H4 (cell line): ENCODE data around the gene COQ8A. TPM values are rescaled to one million over a fixed set of nuclear protein-coding genes. Genes with fewer than 3 reads are reported as not detected.
"Not testable (repeated sequence)": the region's sequence is repeated elsewhere in the genome, so short reads cannot be mapped to it uniquely, and the experiment has no call there.

Source experiments
- DNase-seq: peaks from one replicate; pipeline ENCODE4 v3.0.0-alpha.2; 2015; ENCODE audit warnings: low spot score
- total RNA-seq: library from RNA; depleted of rRNA; stranded (reverse); fragments of >200 nt; shearing (Covaris generic); gene quantifications from 2 replicates; pipeline ENCODE4 v1.2.3, GENCODE V29; 2014

COQ8A gene
- total RNA-seq, 1 experiment from 2014 or later: 7.2 TPM

- no peak for DNase-seq
Observed at GRCh38 chr1:226984521-226985238, 44.6 kb downstream of the COQ8A start.

GRCh38 chr1:226985239-226985838 is 45.2 kb downstream of the COQ8A start:
- no peak for DNase-seq

DNA sequence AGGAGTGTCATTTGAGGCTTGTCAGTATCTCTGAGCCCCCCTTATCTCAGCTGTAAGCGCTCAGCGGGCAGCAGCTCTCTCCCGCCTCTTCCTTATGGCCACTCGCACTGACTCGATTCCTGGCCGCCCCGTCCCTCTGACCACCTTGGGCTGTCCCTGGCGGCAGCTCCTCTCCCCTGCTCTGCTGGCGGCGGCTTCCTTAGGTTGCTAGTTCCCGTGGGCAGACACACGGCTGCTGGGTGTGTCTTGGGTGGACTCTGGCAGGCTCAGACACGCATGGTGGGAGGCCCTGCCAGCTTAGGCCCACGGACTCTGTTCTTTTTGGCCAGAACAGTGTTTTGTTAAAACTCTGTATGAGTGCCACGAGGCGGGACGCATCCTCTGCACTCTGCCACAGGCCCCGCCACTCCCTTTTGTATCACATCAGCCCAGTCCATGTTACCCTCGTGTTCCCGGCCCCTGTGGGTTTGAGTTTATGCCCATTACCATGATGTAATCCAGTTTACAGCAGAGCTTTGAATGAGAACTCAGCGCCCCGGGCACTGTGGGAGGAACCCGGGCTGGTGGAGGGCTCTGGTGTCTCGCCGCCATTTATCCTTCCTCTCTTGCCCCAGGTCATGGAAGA is 45.9 kb downstream of the COQ8A start:
- DNase-seq: no peak

- no peak for DNase-seq
Observed at GRCh38 chr1:226986496-226987178, 46.5 kb downstream of the COQ8A start.

GRCh38 chr1:226987179-226987536 is 47.1 kb downstream of the COQ8A start:
- no peak for DNase-seq

DNA sequence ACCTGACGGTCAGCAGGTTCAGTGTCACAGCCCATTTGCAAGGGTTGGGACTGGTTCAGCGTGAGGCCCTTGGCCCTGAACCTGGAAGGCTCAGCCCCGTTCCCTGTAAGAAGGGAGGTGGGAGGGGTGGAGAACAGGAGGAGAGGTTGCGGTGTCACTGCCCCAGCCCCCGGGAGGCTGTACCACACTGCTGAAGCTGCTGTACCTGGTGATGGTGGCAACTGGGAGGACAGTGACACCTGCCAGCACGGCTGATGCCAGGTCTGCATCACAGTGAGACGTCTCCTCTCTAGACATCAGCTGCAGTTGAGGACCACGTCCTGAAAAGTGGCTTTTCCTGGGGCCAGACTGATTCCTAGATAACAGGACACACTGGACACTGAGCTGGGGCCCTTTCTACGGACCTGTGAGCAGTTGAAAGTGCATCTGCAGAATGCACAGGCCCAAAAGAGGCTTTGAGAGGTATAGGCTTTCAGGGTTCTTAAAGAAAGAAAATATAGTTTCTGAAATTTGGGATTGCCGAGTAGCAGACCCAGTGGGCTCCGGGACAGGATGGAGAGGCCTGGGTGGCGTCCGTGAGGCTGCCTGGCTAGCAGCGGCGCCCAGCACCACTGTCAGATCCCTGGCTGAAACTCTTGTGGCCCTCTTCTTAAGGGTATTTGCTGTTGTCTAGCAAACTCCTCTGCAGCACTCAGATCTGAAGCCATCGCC is 47.7 kb downstream of the COQ8A start:
- DNase-seq: no peak

DNA sequence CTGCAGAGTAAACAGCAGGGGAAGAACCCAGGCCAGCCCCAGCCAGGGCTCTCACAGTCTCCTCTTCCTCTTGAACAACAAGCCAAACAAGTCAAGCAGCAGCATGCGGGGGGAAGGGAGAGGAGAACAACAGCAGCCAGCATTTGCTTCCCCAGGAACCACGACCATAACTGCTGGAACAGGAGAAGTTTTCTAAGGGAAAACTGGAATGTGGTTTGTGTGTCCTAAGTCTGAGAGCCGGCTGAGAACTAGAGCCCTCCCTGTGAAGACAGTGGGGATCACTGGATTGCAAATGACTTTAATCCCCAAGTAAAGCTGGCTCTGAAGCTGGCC is 48.2 kb downstream of the COQ8A start:
- no peak for DNase-seq

DNA sequence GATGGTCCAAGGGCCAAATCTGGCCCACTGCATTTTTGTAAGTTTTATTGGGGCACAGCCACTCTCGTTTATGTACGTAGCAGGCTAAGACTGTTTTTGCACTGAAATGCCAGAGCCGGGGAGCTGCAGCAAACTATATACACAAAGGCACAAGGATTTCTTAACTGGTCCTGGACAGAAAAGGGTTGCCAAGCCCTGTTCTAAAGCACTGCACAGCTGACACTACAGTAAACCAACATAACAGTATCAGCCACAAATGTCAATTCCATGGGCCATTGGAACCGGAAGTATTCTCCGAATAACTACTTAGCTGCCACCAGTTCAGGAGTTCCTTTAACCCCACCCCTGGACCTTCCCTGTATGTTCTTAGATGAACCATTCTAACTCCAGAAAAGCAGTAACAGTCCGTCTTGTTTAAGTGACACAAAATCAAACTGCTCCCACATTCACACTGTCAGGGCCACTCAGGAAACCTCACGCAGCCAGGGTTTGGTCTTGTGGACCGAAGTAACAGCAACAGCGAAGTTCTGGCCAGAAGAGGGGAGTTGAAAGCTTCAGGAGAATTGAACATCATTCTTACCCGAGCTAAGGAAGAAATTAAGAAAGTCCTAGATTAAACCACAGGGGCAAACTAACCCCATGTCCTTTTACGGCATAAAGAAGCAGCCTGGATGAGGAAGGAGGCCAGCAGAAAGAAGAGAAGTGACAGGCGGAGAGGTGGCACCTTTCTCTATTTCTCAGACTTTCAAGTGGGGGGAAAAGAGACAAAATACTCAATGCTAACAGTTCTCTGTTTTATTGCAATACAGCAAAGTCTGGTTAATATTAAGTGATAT is 49.2 kb downstream of the COQ8A start:
- no peak for DNase-seq

DNA sequence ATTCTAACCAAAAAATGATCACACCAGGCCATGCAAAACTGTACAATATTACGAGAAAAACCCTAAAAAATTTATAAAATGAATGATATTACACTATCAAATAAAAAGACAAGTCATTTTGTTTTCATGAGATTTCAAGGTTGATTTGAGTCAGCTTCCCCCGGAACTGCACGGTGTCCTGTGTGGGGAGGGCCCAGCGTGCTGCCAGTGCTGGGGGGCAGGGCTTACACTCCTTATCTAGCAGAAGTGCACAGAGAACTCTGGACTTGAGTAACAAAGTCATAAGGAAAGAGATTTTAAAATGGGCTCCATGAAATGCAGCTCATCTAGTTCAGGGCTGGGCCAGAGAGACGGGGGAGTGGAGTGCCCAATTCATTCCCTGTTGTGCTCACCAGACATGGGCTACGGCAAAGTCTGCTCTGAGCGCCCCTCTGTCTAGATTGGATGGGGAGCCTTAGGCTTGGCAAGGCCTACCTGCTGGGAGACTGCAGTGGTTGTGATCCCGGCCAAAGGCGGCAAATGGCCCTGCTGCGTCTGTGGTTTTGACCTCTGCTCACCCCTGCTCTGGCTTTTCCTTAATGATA is 50.1 kb downstream of the COQ8A start:
- DNase-seq: no peak

GRCh38 chr1:226991920-226992319 is 51.8 kb downstream of the COQ8A start:
- no peak for DNase-seq

DNA sequence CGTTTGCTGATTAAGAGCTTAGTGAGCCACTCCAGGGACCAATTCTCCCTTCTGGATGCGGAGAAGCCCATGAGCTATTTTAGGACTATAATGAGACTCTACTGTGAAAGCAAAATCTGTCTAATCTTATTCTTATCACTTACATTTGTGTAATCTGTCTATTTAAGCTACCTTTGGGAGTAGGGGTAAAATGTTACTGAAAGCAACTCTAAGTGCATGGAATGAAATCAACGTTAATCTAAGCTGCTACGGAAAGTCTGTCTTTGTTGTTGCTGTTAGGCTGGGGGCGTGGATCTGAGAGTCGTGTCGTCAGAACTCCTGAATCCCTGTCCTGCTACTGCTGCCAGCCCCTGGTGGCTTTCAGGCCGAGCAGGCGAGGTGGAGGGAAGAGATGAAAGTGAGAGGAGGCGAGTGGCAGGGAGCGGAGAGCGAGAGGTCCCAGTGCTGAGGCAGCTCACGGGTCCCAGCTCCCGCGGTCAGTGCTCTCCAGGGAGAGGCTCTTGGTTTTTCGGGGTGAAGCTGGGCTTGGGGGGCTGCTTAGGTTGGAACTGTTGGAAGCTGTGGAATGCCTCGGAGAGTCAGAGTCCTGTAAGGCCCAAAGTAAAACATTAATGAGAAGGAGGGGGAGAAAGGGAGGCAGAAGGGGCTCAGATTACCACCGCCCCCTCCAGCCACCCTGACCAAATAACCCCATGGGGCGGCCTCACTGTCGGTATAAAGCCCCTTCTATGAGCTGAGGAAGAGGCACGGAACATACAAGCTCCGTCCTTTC is 53.9 kb downstream of the COQ8A start:
- DNase-seq: no peak

DNA sequence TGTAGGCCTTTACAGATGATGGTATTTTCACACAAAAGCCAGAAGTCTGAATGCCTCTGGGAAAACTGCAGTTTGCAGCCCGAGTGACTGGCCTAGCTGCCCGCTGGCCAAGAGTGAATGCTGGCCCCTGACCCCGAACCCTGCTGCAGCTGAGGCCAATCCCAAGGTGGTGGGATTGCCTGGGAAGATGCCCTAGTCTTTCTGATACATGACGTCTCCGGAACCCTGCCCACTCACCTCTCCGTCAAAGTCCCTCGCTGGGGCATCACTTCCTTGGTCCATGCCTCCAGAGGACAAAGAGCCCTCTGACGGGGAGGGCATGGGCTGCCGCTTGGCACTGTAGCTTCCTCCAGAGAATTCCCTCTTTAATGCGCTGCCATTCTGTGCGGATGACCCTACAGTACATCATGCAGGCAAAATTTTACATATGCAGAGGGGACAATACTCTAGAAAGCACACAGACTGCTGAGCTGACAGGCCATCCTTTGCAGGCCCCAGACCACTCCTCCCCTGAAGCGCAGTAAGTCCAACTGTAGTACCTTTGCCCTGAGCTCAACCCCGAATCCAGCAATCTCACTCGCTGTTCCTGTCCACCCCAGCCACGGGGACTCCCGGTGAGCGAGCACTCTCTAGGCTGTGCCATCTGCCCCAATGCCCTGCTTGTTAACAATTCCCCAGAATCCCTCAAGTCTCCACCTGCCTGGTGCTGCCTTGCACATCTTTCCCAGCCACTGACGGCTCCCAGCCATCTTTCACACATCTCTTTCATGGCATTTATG is 54.7 kb downstream of the COQ8A start:
- DNase-seq: no peak

GRCh38 chr1:226995365-226996332 is 55.6 kb downstream of the COQ8A start:
- DNase-seq: no peak

GRCh38 chr1:226999579-226999978 is 59.5 kb downstream of the COQ8A start:
- not testable (repeated sequence) for DNase-seq

- no peak for DNase-seq
Observed at GRCh38 chr1:227002531-227003049, 62.5 kb downstream of the COQ8A start.

GRCh38 chr1:227003165-227003564 is 63.1 kb downstream of the COQ8A start:
- DNase-seq: no peak

- DNase-seq: no peak
Observed at GRCh38 chr1:227004796-227005195, 64.7 kb downstream of the COQ8A start.
